Measurements from ENCODE around the gene SMPD3.

GRCh38 chr16:68395815-68396214 is 52.5 kb downstream of the SMPD3 start:
- no peak for TF ChIP-seq NR3C1 (CRISPR knock-in tag; conservative IDR thresholded peaks at IDR 0.05; ENCODE audit: low read depth)
- TF ChIP-seq MAX (CRISPR knock-in tag; IDR thresholded peaks at IDR 0.05), result no peak

Data from WTC11 (cell line).